Bronchial epithelial cell (primary cell): ENCODE measurements around the gene CNTN5. TPM values are rescaled to one million over a fixed set of nuclear protein-coding genes. Genes with fewer than 3 reads are reported as not detected.
A peak's percentile ranks its signal among the peaks of the same experiment; 100 is the strongest.

ENCODE experiments used
- DNase-seq: peaks from one replicate; pipeline ENCODE4 v3.0.0-alpha.2; 2010; ENCODE audit warnings: low read depth
- FAIRE-seq: peaks from 2 replicates; lab custom pipeline; 2011; peaks lifted over from hg19 to GRCh38; lab: Jason Lieb, UNC
- H3K27me3 ChIP-seq: 2 replicates; pipeline ENCODE4 v1.5.1; 2011; ENCODE audit warnings: low read length; ENCODE audit not compliant: control insufficient read depth, insufficient read depth
- H3K36me3 ChIP-seq: 2 replicates; pipeline ENCODE4 v1.5.1; 2011; ENCODE audit warnings: low read length; ENCODE audit not compliant: control insufficient read depth, insufficient read depth
- H3K4me3 ChIP-seq: 2 replicates; pipeline ENCODE4 v1.5.1; 2011; ENCODE audit warnings: mild to moderate bottlenecking, low read depth, low read length, control low read depth
- CTCF ChIP-seq: IDR thresholded peaks from 2 replicates; pipeline ENCODE4 v1.5.1; 2011; ENCODE audit warnings: mild to moderate bottlenecking, moderate library complexity, low read length, control low read depth, inconsistent platforms; ENCODE audit not compliant: insufficient read depth, severe bottlenecking
- total RNA-seq: library from RNA; depleted of rRNA; stranded (reverse); fragments of >200 nt; gene quantifications from 2 replicates; pipeline ENCODE4 v1.2.1, GENCODE V29; 2014

Gene CNTN5
- total RNA-seq, 1 donor from 2014 or later, result not detected

- H3K36me3 ChIP-seq, result no peaks in the 10 kb centered on the region
- no peak overlapping the region for H3K4me3 ChIP-seq
- DNase-seq (no peak), FAIRE-seq (no peak)
- no peaks in the 10 kb centered on the region for H3K27me3 ChIP-seq
- no peak for TF ChIP-seq CTCF
Measured at GRCh38 chr11:99937330-99937729, 916.6 kb downstream of the CNTN5 start.

- peak; percentile 83 for DNase-seq
- Histone ChIP-seq H3K36me3 (no peaks in the 10 kb centered on the region), H3K27me3 (no peaks in the 10 kb centered on the region), H3K4me3 (no peak overlapping the region)
- no peak for TF ChIP-seq CTCF
- FAIRE-seq, result no peak
Measured at GRCh38 chr11:99952816-99953215, 932.1 kb downstream of the CNTN5 start.

- FAIRE-seq (no peak), DNase-seq (no peak)
- H3K4me3 ChIP-seq, result no peak overlapping the region
- no peaks in the 10 kb centered on the region for H3K36me3 ChIP-seq
- H3K27me3 ChIP-seq, result no peaks in the 10 kb centered on the region
- TF ChIP-seq CTCF, result no peak
Measured at GRCh38 chr11:99960536-99960935, 939.8 kb downstream of the CNTN5 start.

GRCh38 chr11:99968336-99968735, 947.6 kb downstream of the CNTN5 start:
- no peak for FAIRE-seq
- Histone ChIP-seq H3K27me3 (no peaks in the 10 kb centered on the region), H3K36me3 (no peaks in the 10 kb centered on the region), H3K4me3 (no peak overlapping the region)
- no peak for DNase-seq
- no peak for TF ChIP-seq CTCF

- FAIRE-seq (no peak), DNase-seq (peak; percentile 8)
- no peaks in the 10 kb centered on the region for H3K36me3 ChIP-seq
- no peaks in the 10 kb centered on the region for H3K27me3 ChIP-seq
- no peak overlapping the region for H3K4me3 ChIP-seq
- no peak for TF ChIP-seq CTCF
Measured at GRCh38 chr11:99973993-99974392, 953.2 kb downstream of the CNTN5 start.

GRCh38 chr11:99979042-99979441, 958.3 kb downstream of the CNTN5 start:
- no peak for DNase-seq
- no peaks in the 10 kb centered on the region for H3K27me3 ChIP-seq
- no peak overlapping the region for H3K4me3 ChIP-seq
- H3K36me3 ChIP-seq, result no peaks in the 10 kb centered on the region
- no peak for TF ChIP-seq CTCF
- FAIRE-seq, result no peak
